NCI-H774 (cell line): ENCODE measurements around the gene SORCS2.

Source experiments
- DNase-seq: peaks from one replicate; lab custom pipeline; 2025; lab: John Stamatoyannopoulos, UW

Gene SORCS2

DNA sequence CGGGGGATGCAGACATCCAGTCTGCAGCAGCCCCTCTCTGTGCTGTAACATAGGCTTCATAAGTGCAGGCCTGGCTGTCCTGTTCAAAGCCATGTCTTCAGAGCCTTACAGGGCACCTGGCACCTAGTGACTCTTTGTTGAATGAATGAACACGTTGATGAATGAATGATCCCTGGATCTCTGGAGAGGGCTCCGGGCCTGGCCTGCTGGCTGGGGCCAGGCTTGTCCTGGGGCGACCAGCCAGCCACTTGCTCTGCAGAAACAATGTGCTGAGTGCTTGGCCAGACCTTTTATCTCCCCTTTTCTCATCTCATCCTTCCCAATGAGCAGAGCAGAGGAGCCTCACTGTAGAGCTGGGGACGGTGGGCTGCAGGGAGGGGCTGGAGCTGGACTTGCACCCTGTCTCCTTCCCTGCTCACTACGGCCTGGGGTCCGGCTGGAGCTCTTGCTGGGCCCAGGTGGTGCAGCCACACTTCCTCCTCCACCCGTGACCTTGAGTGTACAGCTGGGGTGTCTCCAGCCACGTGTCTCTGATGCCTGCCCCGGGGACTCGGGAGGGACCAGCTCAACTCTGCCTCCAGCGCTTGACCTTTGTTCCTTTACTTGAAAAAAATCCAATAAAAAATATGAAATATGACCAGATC lies 164.5 kb downstream of the SORCS2 start:
- no peak for DNase-seq

DNA sequence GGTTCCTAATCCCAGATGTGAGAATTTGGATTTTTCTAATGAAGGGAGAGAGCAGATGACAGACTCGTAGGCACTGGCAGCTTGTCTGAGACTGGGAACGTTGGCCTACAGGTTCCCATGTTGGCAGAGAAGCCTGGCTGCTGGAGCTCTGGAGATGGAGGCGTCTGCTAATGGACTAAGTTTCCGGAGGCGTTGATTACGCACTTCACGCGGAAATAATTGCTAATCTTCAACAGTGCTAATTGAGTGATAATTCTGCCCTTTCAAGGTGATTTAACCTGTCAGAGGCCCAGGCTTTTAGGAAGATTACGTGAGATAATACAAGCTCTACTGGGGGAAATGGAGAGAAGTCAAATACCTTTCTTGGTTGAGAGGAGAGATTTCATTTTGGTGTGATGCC lies 165.0 kb downstream of the SORCS2 start:
- no peak for DNase-seq

GRCh38 chr4:7358100-7358735 lies 165.9 kb downstream of the SORCS2 start:
- no peak for DNase-seq

GRCh38 chr4:7359400-7360062 lies 167.2 kb downstream of the SORCS2 start:
- DNase-seq, result peak; percentile 39

GRCh38 chr4:7360806-7361205 lies 168.5 kb downstream of the SORCS2 start:
- DNase-seq, result no peak

- no peak for DNase-seq
Observed at GRCh38 chr4:7361280-7361895, 169.1 kb downstream of the SORCS2 start.

DNA sequence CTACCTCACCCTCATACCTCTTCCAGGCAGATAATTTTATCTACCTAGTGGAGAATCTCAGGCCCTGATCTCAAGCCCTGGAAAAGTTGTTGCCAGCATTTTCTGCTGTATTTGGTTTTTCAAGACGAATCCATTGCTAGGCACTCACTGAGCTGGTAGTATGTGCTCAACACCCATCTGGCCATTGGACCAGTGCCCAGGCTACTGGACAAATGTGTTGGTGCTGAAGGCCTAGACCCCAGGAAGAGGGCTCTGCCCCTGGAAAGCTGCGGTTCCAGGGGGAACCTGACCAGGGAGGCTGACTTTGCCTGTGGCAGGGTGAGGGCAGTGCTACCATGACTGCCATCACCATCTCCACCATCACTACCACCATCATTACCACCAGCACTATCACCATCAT lies 170.0 kb downstream of the SORCS2 start:
- no peak for DNase-seq

DNA sequence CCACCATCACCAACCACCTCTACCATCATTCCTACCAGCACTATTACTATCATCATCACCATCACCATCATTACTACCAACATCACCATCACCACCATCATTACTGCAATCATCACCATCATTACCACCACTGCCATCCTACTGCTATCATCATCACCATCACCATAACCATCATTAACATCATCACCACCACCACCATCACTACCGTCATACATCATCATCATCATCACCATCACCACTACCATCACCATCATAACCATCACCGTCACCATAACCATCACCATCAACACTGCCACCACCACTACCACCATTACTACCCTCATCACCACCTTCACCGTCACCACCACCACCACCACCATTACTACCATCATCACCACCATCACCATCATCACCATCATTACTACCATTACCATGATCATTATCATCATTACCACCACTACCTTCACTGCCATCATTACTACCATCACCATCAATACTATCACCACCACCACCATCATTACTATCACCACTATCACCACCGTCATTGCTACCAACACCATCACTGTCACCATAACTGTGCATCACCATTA lies 170.6 kb downstream of the SORCS2 start:
- DNase-seq, result no peak

DNA sequence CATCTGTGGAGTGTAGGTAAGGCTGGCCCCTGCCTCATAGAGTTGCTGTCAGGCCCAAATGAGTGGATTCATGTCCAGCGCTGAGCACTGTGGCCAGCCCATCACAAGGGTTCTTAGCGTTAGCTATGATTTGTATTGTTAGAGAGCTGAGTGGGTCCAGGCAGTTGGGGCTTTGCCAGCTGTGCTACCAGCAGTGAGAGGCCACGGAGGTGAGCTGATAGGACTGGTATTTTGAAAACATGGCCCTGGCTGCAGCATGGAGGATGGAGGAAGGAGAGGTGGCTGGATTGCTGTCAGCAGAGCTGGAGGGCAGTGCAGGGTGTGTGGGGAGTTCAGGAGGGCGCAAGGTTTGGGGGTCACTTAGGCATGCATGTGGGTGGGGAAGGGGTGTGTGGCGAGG lies 172.6 kb downstream of the SORCS2 start:
- DNase-seq, result peak; percentile 27

DNA sequence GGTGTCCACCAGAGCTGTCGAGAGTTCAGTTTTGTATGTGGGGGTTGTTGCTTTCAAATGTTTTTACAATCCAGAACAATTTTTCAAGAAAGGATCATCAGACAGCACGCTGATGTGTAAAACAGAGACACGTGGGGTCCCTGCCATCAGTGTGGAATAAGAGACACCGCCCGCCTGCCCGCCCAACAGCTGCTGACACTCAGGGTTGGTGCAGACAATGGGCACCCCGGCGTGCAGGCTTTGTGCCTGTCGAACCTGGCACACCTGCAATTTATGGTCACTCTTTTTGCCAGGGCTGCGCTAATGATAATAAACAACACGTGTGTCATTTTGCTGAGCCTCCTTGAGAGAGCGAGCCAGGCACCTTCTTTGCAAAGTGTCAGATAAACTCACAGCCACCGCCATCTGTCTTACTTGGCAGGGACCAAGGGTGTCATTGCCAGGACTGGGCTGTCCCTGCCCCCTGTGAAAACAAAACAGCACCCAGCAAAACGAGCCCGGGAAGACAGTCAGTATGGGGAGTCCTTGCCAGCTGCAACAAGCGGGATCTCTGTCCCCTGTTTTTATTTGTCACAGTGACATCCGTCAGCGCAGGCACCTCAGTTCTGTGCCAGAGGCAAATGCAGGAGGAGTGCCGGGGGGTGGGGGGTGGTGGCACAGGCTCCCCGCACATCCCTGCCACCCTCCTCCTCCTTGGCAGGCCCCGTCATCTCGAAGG lies 173.3 kb downstream of the SORCS2 start:
- peak; percentile 86 for DNase-seq

DNA sequence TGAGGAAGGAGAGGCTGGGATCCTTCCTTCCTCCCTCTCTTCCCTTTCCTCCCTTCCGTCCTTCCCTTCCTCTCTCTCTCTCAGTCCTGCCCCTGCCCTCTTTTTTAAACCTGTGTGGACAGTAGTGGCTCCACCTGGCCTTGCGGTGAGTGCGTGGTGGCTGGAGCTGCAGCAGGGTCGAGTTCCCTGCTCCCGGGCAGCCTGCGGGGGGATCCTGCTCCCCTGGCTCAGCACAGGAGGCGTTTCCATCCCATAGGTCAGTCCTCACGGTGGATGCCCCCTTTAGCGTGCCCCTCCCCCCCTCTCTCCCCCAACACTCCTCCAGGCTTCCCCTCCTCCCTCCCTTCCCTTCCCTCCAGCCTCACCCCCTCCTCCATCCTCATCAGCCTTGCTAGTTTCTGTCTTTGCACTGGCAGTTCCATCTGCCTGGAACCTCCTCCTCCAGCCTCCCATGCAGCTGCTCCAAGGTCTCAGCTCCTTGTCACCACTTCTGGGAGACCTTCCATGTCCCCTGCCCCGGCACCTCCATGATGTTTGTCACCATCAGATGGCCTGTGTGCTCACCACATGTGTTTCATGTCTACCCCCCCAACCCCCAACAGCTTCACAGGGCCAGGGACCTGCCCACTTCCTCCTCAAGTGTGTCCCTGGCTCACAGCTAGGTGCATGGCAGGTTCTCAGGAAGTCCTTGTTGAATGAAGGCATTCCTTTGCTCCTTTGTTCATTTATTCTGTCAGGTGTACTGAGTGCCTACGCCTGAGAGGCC lies 174.0 kb downstream of the SORCS2 start:
- no peak for DNase-seq

DNA sequence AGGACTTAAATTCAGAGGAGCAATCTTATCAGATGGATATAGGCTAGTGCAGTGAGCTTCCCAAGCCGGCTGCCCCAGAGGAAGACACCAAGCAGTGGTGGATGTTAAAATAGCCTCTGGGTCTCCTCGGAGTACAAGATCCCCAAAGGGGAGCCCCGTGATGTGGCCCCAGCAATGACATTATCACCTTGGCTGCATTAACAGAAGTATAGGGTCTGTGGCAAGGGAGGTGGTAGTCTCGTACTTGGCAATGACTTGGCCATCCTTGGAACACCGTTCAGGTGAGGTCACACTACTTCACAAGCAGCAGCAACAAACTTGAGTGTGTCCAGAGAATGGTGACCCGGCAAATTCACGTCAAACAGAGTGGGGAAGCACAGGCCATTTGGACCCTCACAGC lies 174.6 kb downstream of the SORCS2 start:
- no peak for DNase-seq

DNA sequence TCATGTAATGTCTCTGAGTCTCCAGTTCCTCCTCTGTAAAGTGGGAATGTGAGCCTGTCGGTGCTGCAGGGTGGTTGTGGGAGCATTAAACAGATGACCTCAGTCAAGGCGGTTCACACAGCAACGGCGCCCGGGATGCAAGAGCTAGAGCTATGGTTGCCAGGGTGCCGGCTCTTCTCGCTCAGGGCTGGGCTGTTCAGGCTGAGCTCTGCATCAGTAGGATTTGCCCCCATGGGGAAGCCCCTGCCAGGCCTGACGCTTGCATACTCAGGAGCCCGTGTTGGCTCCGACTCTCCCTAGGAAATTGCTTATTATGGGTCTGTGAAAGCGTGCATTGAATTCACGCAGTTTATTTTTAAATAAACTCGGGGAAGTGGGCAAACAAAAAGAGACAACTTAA lies 175.1 kb downstream of the SORCS2 start:
- DNase-seq, result no peak

- no peak for DNase-seq
Observed at GRCh38 chr4:7367864-7368277, 175.5 kb downstream of the SORCS2 start.

DNA sequence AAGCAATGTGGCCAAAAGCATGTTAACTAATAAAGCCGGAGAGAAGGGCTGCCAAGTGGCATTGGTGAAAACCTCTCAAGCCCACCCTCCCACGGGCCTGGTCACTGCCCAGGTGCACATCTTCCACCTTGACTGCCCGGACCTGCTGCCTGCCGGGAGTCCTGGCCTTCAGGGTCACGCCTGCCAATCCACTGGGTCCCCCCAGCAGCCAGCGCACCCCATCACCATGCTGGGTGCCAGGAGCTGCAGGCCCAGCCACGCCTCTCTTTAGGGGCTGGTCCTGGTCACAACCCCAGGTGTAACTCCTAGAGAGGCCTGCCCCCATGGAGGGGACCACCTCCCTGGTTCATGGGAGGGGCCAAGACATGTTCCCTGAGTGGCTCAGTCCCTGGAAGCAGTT lies 176.0 kb downstream of the SORCS2 start:
- DNase-seq, result no peak

- DNase-seq, result no peak
Observed at GRCh38 chr4:7369511-7369910, 177.2 kb downstream of the SORCS2 start.

GRCh38 chr4:7370038-7370437 lies 177.7 kb downstream of the SORCS2 start:
- DNase-seq, result no peak

GRCh38 chr4:7371210-7371941 lies 179.0 kb downstream of the SORCS2 start:
- DNase-seq, result no peak

GRCh38 chr4:7372673-7373072 lies 180.3 kb downstream of the SORCS2 start:
- no peak for DNase-seq

GRCh38 chr4:7374571-7374970 lies 182.2 kb downstream of the SORCS2 start:
- DNase-seq, result no peak

DNA sequence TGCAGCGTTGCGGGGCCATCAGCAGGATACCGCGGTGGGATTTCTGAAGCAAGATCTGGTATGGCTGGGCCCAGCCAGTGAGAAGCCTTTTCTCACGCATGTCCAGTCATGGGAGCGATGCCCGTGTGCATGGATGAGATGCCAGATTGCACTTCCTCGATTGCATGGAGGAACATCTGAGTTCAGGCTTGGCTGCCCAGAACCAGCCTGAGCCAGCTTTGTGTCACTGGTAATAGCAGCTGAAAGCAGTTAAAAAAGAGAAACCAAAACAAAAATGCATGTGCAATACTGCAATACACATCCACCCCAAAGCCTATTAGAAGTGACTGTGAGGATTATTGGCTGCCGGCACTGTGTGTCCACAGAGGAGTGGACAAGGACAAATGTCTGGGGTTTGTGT lies 183.1 kb downstream of the SORCS2 start:
- DNase-seq, result no peak
